Measurements from ENCODE around the gene F5.
A peak's percentile ranks its signal among the peaks of the same experiment; 100 is the strongest.

GRCh38 chr1:169491845-169492281 is 94.4 kb downstream of the F5 start:
- TF ChIP-seq, protein P1, sequence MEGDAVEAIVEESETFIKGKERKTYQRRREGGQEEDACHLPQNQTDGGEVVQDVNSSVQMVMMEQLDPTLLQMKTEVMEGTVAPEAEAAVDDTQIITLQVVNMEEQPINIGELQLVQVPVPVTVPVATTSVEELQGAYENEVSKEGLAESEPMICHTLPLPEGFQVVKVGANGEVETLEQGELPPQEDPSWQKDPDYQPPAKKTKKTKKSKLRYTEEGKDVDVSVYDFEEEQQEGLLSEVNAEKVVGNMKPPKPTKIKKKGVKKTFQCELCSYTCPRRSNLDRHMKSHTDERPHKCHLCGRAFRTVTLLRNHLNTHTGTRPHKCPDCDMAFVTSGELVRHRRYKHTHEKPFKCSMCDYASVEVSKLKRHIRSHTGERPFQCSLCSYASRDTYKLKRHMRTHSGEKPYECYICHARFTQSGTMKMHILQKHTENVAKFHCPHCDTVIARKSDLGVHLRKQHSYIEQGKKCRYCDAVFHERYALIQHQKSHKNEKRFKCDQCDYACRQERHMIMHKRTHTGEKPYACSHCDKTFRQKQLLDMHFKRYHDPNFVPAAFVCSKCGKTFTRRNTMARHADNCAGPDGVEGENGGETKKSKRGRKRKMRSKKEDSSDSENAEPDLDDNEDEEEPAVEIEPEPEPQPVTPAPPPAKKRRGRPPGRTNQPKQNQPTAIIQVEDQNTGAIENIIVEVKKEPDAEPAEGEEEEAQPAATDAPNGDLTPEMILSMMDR (IDR thresholded peaks at IDR 0.05 in 2 of 3, conservative IDR thresholded peaks at IDR 0.05 in 1 of 3; ENCODE audit: control insufficient read depth in 2 of 3, extremely low read depth in 1 of 3, insufficient read depth in 1 of 3, low read depth in 3 of 3, low read length in 3 of 3), result no peak
- TF ChIP-seq SIN3A (IDR thresholded peaks at IDR 0.05; ENCODE audit: low read depth, low read length) (no peak), BRCA1 (IDR thresholded peaks at IDR 0.05; ENCODE audit: low read depth, low read length) (no peak), CHD2 (IDR thresholded peaks at IDR 0.05; ENCODE audit: borderline replicate concordance, low read depth, low read length) (no peak), SMAD5 (IDR thresholded peaks at IDR 0.05; ENCODE audit: low read depth) (no peak), JUNB (IDR thresholded peaks at IDR 0.05) (peak; percentile 44; the same call in 1 of the 2 replicates), RB1 (IDR thresholded peaks at IDR 0.05; ENCODE audit: borderline replicate concordance) (no peak), EGR1 (IDR thresholded peaks at IDR 0.05; ENCODE audit: borderline replicate concordance in 1 of 2, low read depth in 2 of 2, low read length in 2 of 2) (no peak), GABPA (IDR thresholded peaks at IDR 0.05; ENCODE audit: low read depth) (no peak), PAX5 (IDR thresholded peaks at IDR 0.05; ENCODE audit: borderline replicate concordance, low read depth, low read length) (no peak), POLR2A (IDR thresholded peaks at IDR 0.05; ENCODE audit: low read depth, low read length) (no peak)
- TF ChIP-seq, protein P2, sequence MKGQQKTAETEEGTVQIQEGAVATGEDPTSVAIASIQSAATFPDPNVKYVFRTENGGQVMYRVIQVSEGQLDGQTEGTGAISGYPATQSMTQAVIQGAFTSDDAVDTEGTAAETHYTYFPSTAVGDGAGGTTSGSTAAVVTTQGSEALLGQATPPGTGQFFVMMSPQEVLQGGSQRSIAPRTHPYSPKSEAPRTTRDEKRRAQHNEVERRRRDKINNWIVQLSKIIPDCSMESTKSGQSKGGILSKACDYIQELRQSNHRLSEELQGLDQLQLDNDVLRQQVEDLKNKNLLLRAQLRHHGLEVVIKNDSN (IDR thresholded peaks at IDR 0.05; ENCODE audit: borderline replicate concordance, extremely low read length, insufficient read depth, low read depth, low read length), result no peak
- TF ChIP-seq, protein P3, sequence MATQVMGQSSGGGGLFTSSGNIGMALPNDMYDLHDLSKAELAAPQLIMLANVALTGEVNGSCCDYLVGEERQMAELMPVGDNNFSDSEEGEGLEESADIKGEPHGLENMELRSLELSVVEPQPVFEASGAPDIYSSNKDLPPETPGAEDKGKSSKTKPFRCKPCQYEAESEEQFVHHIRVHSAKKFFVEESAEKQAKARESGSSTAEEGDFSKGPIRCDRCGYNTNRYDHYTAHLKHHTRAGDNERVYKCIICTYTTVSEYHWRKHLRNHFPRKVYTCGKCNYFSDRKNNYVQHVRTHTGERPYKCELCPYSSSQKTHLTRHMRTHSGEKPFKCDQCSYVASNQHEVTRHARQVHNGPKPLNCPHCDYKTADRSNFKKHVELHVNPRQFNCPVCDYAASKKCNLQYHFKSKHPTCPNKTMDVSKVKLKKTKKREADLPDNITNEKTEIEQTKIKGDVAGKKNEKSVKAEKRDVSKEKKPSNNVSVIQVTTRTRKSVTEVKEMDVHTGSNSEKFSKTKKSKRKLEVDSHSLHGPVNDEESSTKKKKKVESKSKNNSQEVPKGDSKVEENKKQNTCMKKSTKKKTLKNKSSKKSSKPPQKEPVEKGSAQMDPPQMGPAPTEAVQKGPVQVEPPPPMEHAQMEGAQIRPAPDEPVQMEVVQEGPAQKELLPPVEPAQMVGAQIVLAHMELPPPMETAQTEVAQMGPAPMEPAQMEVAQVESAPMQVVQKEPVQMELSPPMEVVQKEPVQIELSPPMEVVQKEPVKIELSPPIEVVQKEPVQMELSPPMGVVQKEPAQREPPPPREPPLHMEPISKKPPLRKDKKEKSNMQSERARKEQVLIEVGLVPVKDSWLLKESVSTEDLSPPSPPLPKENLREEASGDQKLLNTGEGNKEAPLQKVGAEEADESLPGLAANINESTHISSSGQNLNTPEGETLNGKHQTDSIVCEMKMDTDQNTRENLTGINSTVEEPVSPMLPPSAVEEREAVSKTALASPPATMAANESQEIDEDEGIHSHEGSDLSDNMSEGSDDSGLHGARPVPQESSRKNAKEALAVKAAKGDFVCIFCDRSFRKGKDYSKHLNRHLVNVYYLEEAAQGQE (IDR thresholded peaks at IDR 0.05; ENCODE audit: low read depth, low read length), result no peak
- TF ChIP-seq, protein P4, sequence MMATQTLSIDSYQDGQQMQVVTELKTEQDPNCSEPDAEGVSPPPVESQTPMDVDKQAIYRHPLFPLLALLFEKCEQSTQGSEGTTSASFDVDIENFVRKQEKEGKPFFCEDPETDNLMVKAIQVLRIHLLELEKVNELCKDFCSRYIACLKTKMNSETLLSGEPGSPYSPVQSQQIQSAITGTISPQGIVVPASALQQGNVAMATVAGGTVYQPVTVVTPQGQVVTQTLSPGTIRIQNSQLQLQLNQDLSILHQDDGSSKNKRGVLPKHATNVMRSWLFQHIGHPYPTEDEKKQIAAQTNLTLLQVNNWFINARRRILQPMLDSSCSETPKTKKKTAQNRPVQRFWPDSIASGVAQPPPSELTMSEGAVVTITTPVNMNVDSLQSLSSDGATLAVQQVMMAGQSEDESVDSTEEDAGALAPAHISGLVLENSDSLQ (IDR thresholded peaks at IDR 0.05), result no peak

Measured in GM12878 (cell line).